Activated T-cell treated with anti-CD3 and anti-CD28 coated beads, Interleukin-2, amount 50 U/mL, for 72 hours (primary cell): ENCODE data around the gene RAD51C. TPM values are rescaled to one million over a fixed set of nuclear protein-coding genes. Genes with fewer than 3 reads are reported as not detected.
"Not testable (repeated sequence)": the region's sequence is repeated elsewhere in the genome, so short reads cannot be mapped to it uniquely, and the experiment has no call there.

Source experiments
- ATAC-seq, 2 donors: fragments of 150-1000 bp; cut with Tn5 transposase; replicated peaks in 1 of 2; 2 replicates each; pipeline ENCODE4 v1.10.0; 2021; ENCODE audit warnings: moderate library complexity in 2 of 2, mild to moderate bottlenecking in 1 of 2
- DNase-seq, 2 donors: peaks; one replicate each; pipeline ENCODE4 v3.0.0; 2021 to 2022; ENCODE audit warnings: mixed read lengths in 1 of 2
- H3K27ac Mint-ChIP-seq: one replicate; pipeline ENCODE4 v1.8.0; 2022; ENCODE audit warnings: mild to moderate bottlenecking, moderate library complexity, mixed read lengths
- H3K27me3 Mint-ChIP-seq: one replicate; pipeline ENCODE4 v1.8.0; 2022; ENCODE audit warnings: low read depth, mixed read lengths
- H3K36me3 Mint-ChIP-seq, 2 donors: one replicate each; pipeline ENCODE4 v1.8.0; 2022; ENCODE audit warnings: mixed read lengths in 2 of 2, mild to moderate bottlenecking in 1 of 2; ENCODE audit not compliant: insufficient read depth in 2 of 2
- H3K4me1 Mint-ChIP-seq: one replicate; pipeline ENCODE4 v1.8.0; 2022; ENCODE audit warnings: low read depth, mixed read lengths
- H3K4me3 Mint-ChIP-seq, 2 donors: one replicate each; pipeline ENCODE4 v1.8.0; 2022; ENCODE audit warnings: mild to moderate bottlenecking in 2 of 2, mixed read lengths in 2 of 2, moderate library complexity in 2 of 2
- H3K9me3 Mint-ChIP-seq, 2 donors: one replicate each; pipeline ENCODE4 v1.8.0; 2022; ENCODE audit warnings: mixed read lengths in 2 of 2
- total RNA-seq, 2 donors: library from RNA; stranded (reverse); gene quantifications; one replicate each; pipeline ENCODE4 v1.2.3, GENCODE V29; 2022

The RAD51C gene
- total RNA-seq, 2 donors from 2014 or later, result 81.2 to 105 TPM

- Mint-ChIP-seq H3K4me1 (peaks cover 7% of the 10 kb centered on the region), H3K4me3 (peak overlapping the region; percentile 88 to 98), H3K36me3 (peaks cover 3% of the 10 kb centered on the region in 2 donors), H3K27ac (no peak overlapping the region), H3K9me3 (no peaks in the 10 kb centered on the region), H3K27me3 (peaks cover 52% of the 10 kb centered on the region)
- ATAC-seq (no peak), DNase-seq (no peak)
These were observed 64.8 kb downstream of the RAD51C start for GRCh38 chr17:58757162-58757613.

- peaks cover 7% of the 10 kb centered on the region for H3K4me1 Mint-ChIP-seq
- no peak overlapping the region for H3K4me3 Mint-ChIP-seq
- H3K36me3 Mint-ChIP-seq, result peaks cover 3% of the 10 kb centered on the region in 2 donors
- DNase-seq (no peak), ATAC-seq (no peak)
- H3K27me3 Mint-ChIP-seq, result peaks cover 40% of the 10 kb centered on the region
- H3K27ac Mint-ChIP-seq, result no peak overlapping the region
- no peaks in the 10 kb centered on the region for H3K9me3 Mint-ChIP-seq
These were observed 66.5 kb downstream of the RAD51C start for GRCh38 chr17:58758890-58759289.

- ATAC-seq (no peak), DNase-seq (no peak)
- H3K27me3 Mint-ChIP-seq, result peaks cover 42% of the 10 kb centered on the region
- peaks cover 3% of the 10 kb centered on the region in 2 donors for H3K36me3 Mint-ChIP-seq
- H3K4me1 Mint-ChIP-seq, result peaks cover 7% of the 10 kb centered on the region
- no peaks in the 10 kb centered on the region for H3K9me3 Mint-ChIP-seq
- H3K4me3 Mint-ChIP-seq, result no peak overlapping the region
- H3K27ac Mint-ChIP-seq, result no peak overlapping the region
These were observed 67.1 kb downstream of the RAD51C start for GRCh38 chr17:58759522-58759921.

GRCh38 chr17:58760248-58760647 lies 67.8 kb downstream of the RAD51C start:
- peaks cover 3% of the 10 kb centered on the region in 2 donors for H3K36me3 Mint-ChIP-seq
- no peak overlapping the region for H3K27ac Mint-ChIP-seq
- H3K27me3 Mint-ChIP-seq, result peaks cover 44% of the 10 kb centered on the region
- H3K4me1 Mint-ChIP-seq, result peaks cover 7% of the 10 kb centered on the region
- no peak overlapping the region for H3K4me3 Mint-ChIP-seq
- H3K9me3 Mint-ChIP-seq, result no peaks in the 10 kb centered on the region
- DNase-seq (no peak), ATAC-seq (no peak)

GRCh38 chr17:58763263-58763662 lies 70.9 kb downstream of the RAD51C start:
- no peak for DNase-seq
- no peak for ATAC-seq
- no peaks in the 10 kb centered on the region for H3K4me1 Mint-ChIP-seq
- peaks cover 26% of the 10 kb centered on the region for H3K27me3 Mint-ChIP-seq
- no peak overlapping the region for H3K27ac Mint-ChIP-seq
- H3K4me3 Mint-ChIP-seq, result no peak overlapping the region
- no peaks in the 10 kb centered on the region for H3K9me3 Mint-ChIP-seq
- no peaks in the 10 kb centered on the region for H3K36me3 Mint-ChIP-seq

GRCh38 chr17:58764373-58764772 lies 72.0 kb downstream of the RAD51C start:
- DNase-seq (no peak), ATAC-seq (no peak)
- Mint-ChIP-seq H3K27ac (no peak overlapping the region), H3K27me3 (peaks cover 20% of the 10 kb centered on the region), H3K36me3 (no peaks in the 10 kb centered on the region), H3K9me3 (no peaks in the 10 kb centered on the region), H3K4me1 (no peaks in the 10 kb centered on the region), H3K4me3 (no peak overlapping the region)

GRCh38 chr17:58778482-58778881 lies 86.1 kb downstream of the RAD51C start:
- DNase-seq, H3K4me1 Mint-ChIP-seq, H3K36me3 Mint-ChIP-seq, H3K27ac Mint-ChIP-seq, ATAC-seq, H3K9me3 Mint-ChIP-seq, H3K4me3 Mint-ChIP-seq: not testable (repeated sequence)
- H3K27me3 Mint-ChIP-seq, result peaks cover 16% of the 10 kb centered on the region

GRCh38 chr17:58779446-58779845 lies 87.0 kb downstream of the RAD51C start:
- DNase-seq, result no peak
- H3K4me1 Mint-ChIP-seq, result no peaks in the 10 kb centered on the region
- H3K27me3 Mint-ChIP-seq, result peaks cover 11% of the 10 kb centered on the region
- no peaks in the 10 kb centered on the region for H3K9me3 Mint-ChIP-seq
- H3K4me3 Mint-ChIP-seq, result no peak overlapping the region
- ATAC-seq, result no peak
- no peaks in the 10 kb centered on the region for H3K36me3 Mint-ChIP-seq
- no peak overlapping the region for H3K27ac Mint-ChIP-seq

GRCh38 chr17:58783380-58783779 lies 91.0 kb downstream of the RAD51C start:
- Mint-ChIP-seq H3K4me1 (peaks cover 10% of the 10 kb centered on the region), H3K27me3 (peaks cover 11% of the 10 kb centered on the region), H3K27ac (no peak overlapping the region), H3K9me3 (no peaks in the 10 kb centered on the region), H3K36me3 (peaks cover 0 to 3% of the 10 kb centered on the region in 2 donors), H3K4me3 (no peak overlapping the region)
- DNase-seq, result no peak
- no peak for ATAC-seq

GRCh38 chr17:58785097-58785496 lies 92.7 kb downstream of the RAD51C start:
- H3K27me3 Mint-ChIP-seq, result peaks cover 1% of the 10 kb centered on the region
- ATAC-seq (no peak), DNase-seq (no peak)
- peaks cover 16% of the 10 kb centered on the region for H3K4me1 Mint-ChIP-seq
- no peaks in the 10 kb centered on the region for H3K9me3 Mint-ChIP-seq
- H3K4me3 Mint-ChIP-seq, result no peak overlapping the region
- H3K36me3 Mint-ChIP-seq, result peaks cover 0 to 3% of the 10 kb centered on the region in 2 donors
- no peak overlapping the region for H3K27ac Mint-ChIP-seq

Other genes with a start within 250 kb of the RAD51C start
- gene HSF5, start 204.2 kb upstream of the RAD51C start, total RNA-seq, result 1 to 10 TPM; 2.9 to 3.3 TPM
- 10 to 100 TPM; 75.5 to 88.4 TPM for gene MTMR4, start 178.0 kb upstream of the RAD51C start, total RNA-seq
- gene TEX14, start 557 bp upstream of the RAD51C start, total RNA-seq, result under 1 TPM; 0.46 to 0.84 TPM
- under 1 TPM; 0.07 to 0.12 TPM for gene PPM1E, start 63.3 kb downstream of the RAD51C start, total RNA-seq